Endothelial cell of umbilical vein (primary cell): ENCODE results near the gene PWWP3B. TPM values are rescaled to one million over a fixed set of nuclear protein-coding genes. Genes with fewer than 3 reads are reported as not detected.

Source experiments
- BruUV-seq: library from RNA; stranded (reverse); fragments of 400-500 nt; replicated peaks from 2 replicates; lab custom pipeline; 2021; lab: Mats Ljungman, UMichigan
- CTCF ChIA-PET: fragments of 300-600, 350-600 bp; sonication (Branson Sonifier 250); formaldehyde crosslinking; loops from one replicate; lab custom pipeline; 2021; ENCODE audit warnings: antibody characterized with exemption, inconsistent platforms; lab: Charles Lee
- POLR2A ChIA-PET: fragments of 300-600, 350-600 bp; sonication (Branson Sonifier 250); formaldehyde crosslinking; loops from one replicate; lab custom pipeline; 2021; ENCODE audit warnings: antibody characterized with exemption, inconsistent platforms; lab: Charles Lee
- DNase-seq: peaks from one replicate; pipeline ENCODE4 v3.0.0-alpha.2; 2011; ENCODE audit warnings: low read depth, low spot score
- FAIRE-seq: peaks from 2 replicates; lab custom pipeline; 2011; peaks lifted over from hg19 to GRCh38; lab: Jason Lieb, UNC
- H2AFZ ChIP-seq: 2 replicates; pipeline ENCODE4 v1.6.0; 2012; ENCODE audit warnings: low read depth, low read length, control low read depth, inconsistent platforms
- H3K27ac ChIP-seq: 2 replicates; pipeline ENCODE4 v1.5.1; 2011; ENCODE audit warnings: low read depth, mild to moderate bottlenecking, control low read depth, low read length, moderate library complexity; ENCODE audit not compliant: insufficient read depth
- H3K27me3 ChIP-seq, 2 experiments: 2 replicates each; pipeline versions ENCODE4 v1.6.0 to v1.6.1; 2011; ENCODE audit warnings: low read length in 2 of 2, mixed read lengths in 1 of 2; ENCODE audit not compliant: control insufficient read depth in 2 of 2, insufficient read depth in 2 of 2
- H3K36me3 ChIP-seq, 2 experiments: 2 replicates in 1 of 2; 3 replicates in 1 of 2; pipeline ENCODE4 v1.5.1; 2011; ENCODE audit warnings: low read length in 2 of 2, mild to moderate bottlenecking in 1 of 2, moderate library complexity in 1 of 2; ENCODE audit not compliant: control insufficient read depth in 2 of 2, insufficient read depth in 2 of 2; ENCODE audit errors: extremely low read depth in 1 of 2
- H3K4me1 ChIP-seq: 3 replicates; pipeline ENCODE4 v1.5.1; 2011; ENCODE audit warnings: mild to moderate bottlenecking, low read length; ENCODE audit not compliant: control insufficient read depth, insufficient read depth; ENCODE audit errors: extremely low read depth
- H3K4me2 ChIP-seq: 2 replicates; pipeline ENCODE4 v1.6.1; 2011; ENCODE audit warnings: low read length, control low read depth, mixed read lengths; ENCODE audit not compliant: insufficient read depth
- H3K4me3 ChIP-seq, 3 experiments: fragments of 200-600 bp in 1 of 3; sonication (generic), shearing (Covaris generic) in 1 of 3; replicated peaks in 1 of 3; 2 replicates each; pipeline ENCODE4 v1.5.1; 2011 to 2016; ENCODE audit warnings: control low read depth in 3 of 3, low read length in 3 of 3, mild to moderate bottlenecking in 2 of 3, inconsistent platforms in 1 of 3, low read depth in 1 of 3, moderate library complexity in 1 of 3; ENCODE audit not compliant: insufficient read depth in 1 of 3
- H3K79me2 ChIP-seq: 2 replicates; pipeline ENCODE4 v1.6.0; 2012; ENCODE audit warnings: low read length, inconsistent platforms; ENCODE audit not compliant: control insufficient read depth, insufficient read depth
- H3K9ac ChIP-seq: replicated peaks from 2 replicates; pipeline ENCODE3; 2011; ENCODE audit warnings: low read length, control low read depth; ENCODE audit not compliant: insufficient read depth; ENCODE audit errors: extremely low read depth
- H3K9me1 ChIP-seq: replicated peaks from 3 replicates; pipeline ENCODE4 v1.6.0; 2011; ENCODE audit warnings: mild to moderate bottlenecking, low read length; ENCODE audit not compliant: control insufficient read depth, insufficient read depth; ENCODE audit errors: extremely low read depth
- H3K9me3 ChIP-seq: replicated peaks from 2 replicates; pipeline ENCODE4 v1.5.1; 2012; ENCODE audit warnings: low read length, inconsistent platforms; ENCODE audit not compliant: control insufficient read depth, insufficient read depth
- H4K20me1 ChIP-seq: replicated peaks from 2 replicates; pipeline ENCODE3; 2011; ENCODE audit warnings: mild to moderate bottlenecking, low read length; ENCODE audit not compliant: control insufficient read depth, insufficient read depth; ENCODE audit errors: extremely low read depth
- CTCF ChIP-seq, 2 donors: IDR thresholded peaks; 1 replicate in 1 of 2; 2 replicates in 1 of 2; pipeline ENCODE4 v1.5.1; 2011; ENCODE audit warnings: low read length in 2 of 2, mild to moderate bottlenecking in 2 of 2, moderate library complexity in 2 of 2, control low read depth in 1 of 2, inconsistent platforms in 1 of 2, low read depth in 1 of 2; ENCODE audit not compliant: insufficient read depth in 1 of 2; ENCODE audit errors: extremely low read depth in 1 of 2
- EZH2 ChIP-seq: IDR thresholded peaks from 2 replicates; pipeline ENCODE4 v1.6.1; 2012; ENCODE audit warnings: borderline replicate concordance, low read depth, mild to moderate bottlenecking, moderate library complexity, low read length, inconsistent platforms; ENCODE audit not compliant: severe bottlenecking
- FOS ChIP-seq: IDR thresholded peaks from 2 replicates; pipeline ENCODE4 v1.6.1; 2011; ENCODE audit warnings: mild to moderate bottlenecking, low read length, moderate library complexity, borderline replicate concordance; ENCODE audit not compliant: insufficient read depth
- GATA2 ChIP-seq: IDR thresholded peaks from 2 replicates; pipeline ENCODE4 v1.7.0; 2011; ENCODE audit warnings: low read depth, mild to moderate bottlenecking, moderate library complexity, mixed read lengths, low read length; ENCODE audit not compliant: insufficient read length, insufficient read depth
- JUN ChIP-seq: IDR thresholded peaks from 2 replicates; pipeline ENCODE4 v1.6.1; 2011; ENCODE audit warnings: borderline replicate concordance, low read depth; ENCODE audit not compliant: insufficient read length, insufficient read depth
- MYC ChIP-seq: IDR thresholded peaks from one replicate; pipeline ENCODE4 v1.6.1; 2011; ENCODE audit warnings: mild to moderate bottlenecking, low read depth, low read length
- POLR2A ChIP-seq: IDR thresholded peaks from 2 replicates; pipeline ENCODE4 v1.6.1; 2012; ENCODE audit warnings: low read depth, mild to moderate bottlenecking, control low read depth, low read length
- POLR2AphosphoS5 ChIP-seq: IDR thresholded peaks from 2 replicates; pipeline ENCODE4 v1.6.1; 2012; ENCODE audit warnings: low read depth, mild to moderate bottlenecking, control low read depth, low read length, moderate library complexity; ENCODE audit not compliant: insufficient read depth
- dilution Hi-C: fragments of 300-500 bp; cut with MboI; formaldehyde crosslinking; loops from one replicate; pipeline ENCODE4 v1.15.0; 2019; ENCODE audit warnings: low sequenced_read_pairs; ENCODE audit not compliant: extremely low pct_ligation_motif_present
- intact Hi-C: fragments of 100-400 bp; cut with micrococcal nuclease; formaldehyde crosslinking; loops from one replicate; pipeline ENCODE4 v1.10.0; 2022
- polyA plus RNA-seq, 4 experiments: library from polyadenylated mRNA; depleted of rRNA in 3 of 4; stranded (reverse) in 3 of 4; unstranded in 1 of 4; fragments of >200 nt; gene quantifications; 2 replicates each; pipeline versions ENCODE4 v1.2.1 to v1.2.3, GENCODE V29; 2011 to 2012; ENCODE audit warnings: missing spikeins in 1 of 4
- total RNA-seq: library from RNA; stranded (reverse); gene quantifications from 2 replicates; pipeline ENCODE4 v1.2.3, GENCODE V29; 2021
- TF ChIP-seq, protein P1 (sequence below): IDR thresholded peaks from 2 replicates; pipeline ENCODE4 v1.6.1; 2011; ENCODE audit not compliant: insufficient read depth, insufficient read length

The PWWP3B gene
- total and polyA plus RNA-seq, 2 donors (not counting 3 experiments of a cell fraction or from before 2014, with no cell fraction given): not detected

GRCh38 chrX:106150701-106151100 lies 17.4 kb upstream of the PWWP3B start:
- no peak overlapping the region for H3K27ac ChIP-seq
- H3K9me1 ChIP-seq: no peaks in the 10 kb centered on the region
- DNase-seq: no peak
- intact Hi-C loops (no loop called here), dilution Hi-C loops (no loop called here)
- H2AFZ ChIP-seq: no peak overlapping the region
- no peaks in the 10 kb centered on the region for H3K79me2 ChIP-seq
- ChIA-PET CTCF (no interaction called here), POLR2A (no interaction called here)
- H3K4me1 ChIP-seq: no peaks in the 10 kb centered on the region
- H4K20me1 ChIP-seq: no peaks in the 10 kb centered on the region
- no peaks in the 10 kb centered on the region for H3K27me3 ChIP-seq
- no peaks in the 10 kb centered on the region for H3K36me3 ChIP-seq
- no peak overlapping the region for H3K4me2 ChIP-seq
- H3K9me3 ChIP-seq: no peaks in the 10 kb centered on the region
- no peak for FAIRE-seq
- no peak overlapping the region for H3K9ac ChIP-seq
- BruUV-seq: no TSS peak
- no peak overlapping the region for H3K4me3 ChIP-seq
- TF ChIP-seq MYC (no peak), GATA2 (no peak), EZH2 (no peak), FOS (no peak), POLR2A (no peak), POLR2AphosphoS5 (no peak), JUN (no peak), CTCF (IDR thresholded peaks at IDR 0.05; ENCODE audit: extremely low read depth in 1 of 2, insufficient read depth in 1 of 2, low read depth in 1 of 2, low read length in 2 of 2) (no peak)
- TF ChIP-seq, protein P1, sequence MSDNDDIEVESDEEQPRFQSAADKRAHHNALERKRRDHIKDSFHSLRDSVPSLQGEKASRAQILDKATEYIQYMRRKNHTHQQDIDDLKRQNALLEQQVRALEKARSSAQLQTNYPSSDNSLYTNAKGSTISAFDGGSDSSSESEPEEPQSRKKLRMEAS: no peak
